ENCODE results near the gene SPATA20.

Gene SPATA20

GRCh38 chr17:50590946-50591737 lies 44.2 kb downstream of the SPATA20 start:
- TF ChIP-seq CTCF (IDR thresholded peaks at IDR 0.05) (no peak), ZFX (IDR thresholded peaks at IDR 0.05; ENCODE audit: borderline replicate concordance) (no peak)
- no peak overlapping the region for H3K27ac ChIP-seq

GRCh38 chr17:50593321-50593720 lies 46.3 kb downstream of the SPATA20 start:
- H3K27ac ChIP-seq: no peak overlapping the region
- no peak for TF ChIP-seq ZFX (IDR thresholded peaks at IDR 0.05; ENCODE audit: borderline replicate concordance)
- no peak for TF ChIP-seq CTCF (IDR thresholded peaks at IDR 0.05)

GRCh38 chr17:50594128-50594823 lies 47.3 kb downstream of the SPATA20 start:
- H3K27ac ChIP-seq: no peak overlapping the region
- no peak for TF ChIP-seq ZFX (IDR thresholded peaks at IDR 0.05; ENCODE audit: borderline replicate concordance)
- TF ChIP-seq CTCF (IDR thresholded peaks at IDR 0.05): no peak

- TF ChIP-seq CTCF (IDR thresholded peaks at IDR 0.05) (no peak), ZFX (IDR thresholded peaks at IDR 0.05; ENCODE audit: borderline replicate concordance) (no peak)
- no peak overlapping the region for H3K27ac ChIP-seq
These were observed 47.9 kb downstream of the SPATA20 start for GRCh38 chr17:50594892-50595291.

GRCh38 chr17:50596191-50597037 lies 49.4 kb downstream of the SPATA20 start:
- no peak overlapping the region for H3K27ac ChIP-seq
- TF ChIP-seq ZFX (IDR thresholded peaks at IDR 0.05; ENCODE audit: borderline replicate concordance): no peak
- 0 out of 2 replicates have a peak, but pooled peaks have one; percentile 11 for TF ChIP-seq CTCF (IDR thresholded peaks at IDR 0.05)

GRCh38 chr17:50598487-50598886 lies 51.5 kb downstream of the SPATA20 start:
- TF ChIP-seq ZFX (IDR thresholded peaks at IDR 0.05; ENCODE audit: borderline replicate concordance) (no peak), CTCF (IDR thresholded peaks at IDR 0.05) (no peak)
- no peak overlapping the region for H3K27ac ChIP-seq
